ENCODE results near the gene PDCD1LG2. TPM values are rescaled to one million over a fixed set of nuclear protein-coding genes. Genes with fewer than 3 reads are reported as not detected.

The PDCD1LG2 gene
- total RNA-seq, 1 donor from 2014 or later: not detected

GRCh38 chr9:5529683-5530221, 19.4 kb downstream of the PDCD1LG2 start:
- Mint-ChIP-seq H3K36me3 (ENCODE audit: unreplicated experiment) (no peaks in the 10 kb centered on the region), H3K27me3 (ENCODE audit: unreplicated experiment) (no peaks in the 10 kb centered on the region), H3K9me3 (ENCODE audit: unreplicated experiment) (no peaks in the 10 kb centered on the region), H3K4me1 (ENCODE audit: low read depth, unreplicated experiment) (no peaks in the 10 kb centered on the region), H3K4me3 (ENCODE audit: unreplicated experiment) (no peak overlapping the region), H3K27ac (ENCODE audit: unreplicated experiment) (no peak overlapping the region)
- no peak for TF ChIP-seq CTCF (IDR thresholded peaks at IDR 0.05; ENCODE audit: partially characterized antibody, unreplicated experiment)
- DNase-seq: no peak

GRCh38 chr9:5531101-5531882, 21.0 kb downstream of the PDCD1LG2 start:
- TF ChIP-seq CTCF (IDR thresholded peaks at IDR 0.05; ENCODE audit: partially characterized antibody, unreplicated experiment): no peak
- H3K27me3 Mint-ChIP-seq (ENCODE audit: unreplicated experiment): no peaks in the 10 kb centered on the region
- no peaks in the 10 kb centered on the region for H3K9me3 Mint-ChIP-seq (ENCODE audit: unreplicated experiment)
- no peaks in the 10 kb centered on the region for H3K4me1 Mint-ChIP-seq (ENCODE audit: low read depth, unreplicated experiment)
- H3K36me3 Mint-ChIP-seq (ENCODE audit: unreplicated experiment): no peaks in the 10 kb centered on the region
- DNase-seq: no peak
- no peak overlapping the region for H3K4me3 Mint-ChIP-seq (ENCODE audit: unreplicated experiment)
- H3K27ac Mint-ChIP-seq (ENCODE audit: unreplicated experiment): no peak overlapping the region

GRCh38 chr9:5532306-5532705, 22.0 kb downstream of the PDCD1LG2 start:
- Mint-ChIP-seq H3K4me1 (ENCODE audit: low read depth, unreplicated experiment) (no peaks in the 10 kb centered on the region), H3K27me3 (ENCODE audit: unreplicated experiment) (no peaks in the 10 kb centered on the region), H3K36me3 (ENCODE audit: unreplicated experiment) (no peaks in the 10 kb centered on the region), H3K4me3 (ENCODE audit: unreplicated experiment) (no peak overlapping the region), H3K27ac (ENCODE audit: unreplicated experiment) (no peak overlapping the region), H3K9me3 (ENCODE audit: unreplicated experiment) (no peaks in the 10 kb centered on the region)
- no peak for TF ChIP-seq CTCF (IDR thresholded peaks at IDR 0.05; ENCODE audit: partially characterized antibody, unreplicated experiment)
- no peak for DNase-seq

- Mint-ChIP-seq H3K9me3 (ENCODE audit: unreplicated experiment) (no peaks in the 10 kb centered on the region), H3K27me3 (ENCODE audit: unreplicated experiment) (no peaks in the 10 kb centered on the region), H3K4me3 (ENCODE audit: unreplicated experiment) (no peak overlapping the region), H3K36me3 (ENCODE audit: unreplicated experiment) (no peaks in the 10 kb centered on the region), H3K27ac (ENCODE audit: unreplicated experiment) (no peak overlapping the region), H3K4me1 (ENCODE audit: low read depth, unreplicated experiment) (no peaks in the 10 kb centered on the region)
- TF ChIP-seq CTCF (IDR thresholded peaks at IDR 0.05; ENCODE audit: partially characterized antibody, unreplicated experiment): no peak
- DNase-seq: no peak
These were observed 22.5 kb downstream of the PDCD1LG2 start for GRCh38 chr9:5532790-5533189.

- no peak for DNase-seq
- no peak overlapping the region for H3K4me3 Mint-ChIP-seq (ENCODE audit: unreplicated experiment)
- H3K4me1 Mint-ChIP-seq (ENCODE audit: low read depth, unreplicated experiment): no peaks in the 10 kb centered on the region
- TF ChIP-seq CTCF (IDR thresholded peaks at IDR 0.05; ENCODE audit: partially characterized antibody, unreplicated experiment): no peak
- no peak overlapping the region for H3K27ac Mint-ChIP-seq (ENCODE audit: unreplicated experiment)
- peaks cover 2% of the 10 kb centered on the region for H3K9me3 Mint-ChIP-seq (ENCODE audit: unreplicated experiment)
- no peaks in the 10 kb centered on the region for H3K27me3 Mint-ChIP-seq (ENCODE audit: unreplicated experiment)
- H3K36me3 Mint-ChIP-seq (ENCODE audit: unreplicated experiment): no peaks in the 10 kb centered on the region
These were observed 26.4 kb downstream of the PDCD1LG2 start for GRCh38 chr9:5536684-5537083.
